ENCODE data around the gene C14orf132.

Gene C14orf132

DNA sequence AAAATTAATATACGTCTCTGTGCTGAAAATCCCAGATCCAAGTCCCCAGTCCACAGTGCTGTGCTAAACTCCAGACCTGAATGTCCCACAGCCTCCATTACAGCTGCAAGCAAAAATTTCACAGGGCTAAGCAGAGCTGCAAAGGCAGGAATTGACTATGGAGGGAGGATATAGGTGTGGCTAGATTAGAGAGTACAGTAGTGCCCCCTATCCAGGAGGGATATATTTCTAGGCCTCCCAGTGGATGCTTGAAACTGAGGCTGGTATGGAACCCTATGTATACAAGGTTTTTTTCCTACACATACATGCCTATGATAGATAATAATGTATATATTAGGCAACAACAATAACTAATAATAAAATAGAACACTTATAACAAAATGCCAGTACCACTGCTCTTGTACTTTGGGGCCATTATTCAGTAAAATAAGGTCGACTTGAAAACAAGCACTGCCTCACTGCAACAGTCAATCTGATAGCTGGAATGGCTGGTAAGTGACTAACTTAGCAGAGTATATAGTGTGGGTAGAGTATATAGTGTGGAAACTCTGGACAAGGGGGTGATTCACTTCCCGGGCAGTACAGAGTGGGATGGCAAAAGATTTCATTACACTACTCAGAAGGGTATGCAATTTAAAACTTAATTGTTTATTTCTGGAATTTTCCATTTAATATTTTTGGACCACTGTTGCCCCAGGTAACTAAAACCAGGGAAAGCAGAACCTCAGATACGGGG lies 82.7 kb downstream of the C14orf132 start:
- H3K4me1 Mint-ChIP-seq: peaks cover 6% of the 10 kb centered on the region
- H3K9me3 Mint-ChIP-seq: no peaks in the 10 kb centered on the region
- H3K27me3 Mint-ChIP-seq: peaks cover 7% of the 10 kb centered on the region

DNA sequence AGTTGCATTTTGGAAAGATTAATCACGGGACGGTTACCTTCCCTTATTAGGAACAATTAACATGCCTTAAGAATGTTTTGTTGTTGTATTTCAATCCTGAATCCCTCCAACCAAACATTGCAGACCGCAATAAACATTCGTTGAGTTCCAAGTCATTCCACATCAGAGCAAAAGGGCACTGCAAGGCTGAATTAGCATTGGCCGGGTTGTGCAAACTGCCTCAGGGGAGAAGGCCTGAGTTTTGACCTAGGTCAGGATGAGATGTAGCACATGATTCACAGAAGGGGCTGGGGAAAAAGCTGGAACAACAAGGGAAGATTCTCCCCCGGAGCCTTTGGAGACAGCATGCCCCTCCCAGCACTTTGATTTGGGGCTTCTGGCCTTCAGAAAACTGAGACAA lies 83.3 kb downstream of the C14orf132 start:
- Mint-ChIP-seq H3K4me1 (peaks cover 8% of the 10 kb centered on the region), H3K9me3 (no peaks in the 10 kb centered on the region), H3K4me3 (no peak overlapping the region), H3K36me3 (no peaks in the 10 kb centered on the region), H3K27ac (no peak overlapping the region), H3K27me3 (peaks cover 9% of the 10 kb centered on the region)
- no peak for ATAC-seq

More for the DNA sequence above, 82.7 kb downstream of the C14orf132 start:
- H3K4me3 Mint-ChIP-seq: no peak overlapping the region
- no peak for ATAC-seq
- H3K27ac Mint-ChIP-seq: no peak overlapping the region
- H3K36me3 Mint-ChIP-seq: no peaks in the 10 kb centered on the region

DNA sequence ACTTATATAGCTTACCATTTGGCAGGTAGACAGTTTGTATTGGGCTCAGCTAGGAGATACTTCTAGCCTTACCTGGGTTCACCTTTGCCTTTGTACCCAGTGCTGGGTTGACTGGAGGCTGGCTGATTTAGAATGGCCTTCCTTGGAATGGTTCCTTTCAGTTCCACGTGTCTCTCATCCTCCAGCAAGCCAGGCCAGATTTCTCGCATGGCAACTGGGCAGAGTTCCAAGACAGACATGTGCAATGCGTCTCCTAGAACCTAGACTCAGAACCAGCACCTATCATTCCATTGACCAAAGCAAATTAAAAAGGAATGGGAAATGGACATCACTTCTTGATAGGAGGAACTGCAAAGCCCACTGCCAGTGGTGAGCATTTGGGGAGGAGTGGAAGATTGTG lies 86.4 kb downstream of the C14orf132 start:
- H3K4me1 Mint-ChIP-seq: peaks cover 8% of the 10 kb centered on the region
- no peaks in the 10 kb centered on the region for H3K9me3 Mint-ChIP-seq
- H3K27ac Mint-ChIP-seq: no peak overlapping the region
- no peaks in the 10 kb centered on the region for H3K36me3 Mint-ChIP-seq
- no peak for ATAC-seq
- H3K4me3 Mint-ChIP-seq: no peak overlapping the region
- H3K27me3 Mint-ChIP-seq: peaks cover 18% of the 10 kb centered on the region

DNA sequence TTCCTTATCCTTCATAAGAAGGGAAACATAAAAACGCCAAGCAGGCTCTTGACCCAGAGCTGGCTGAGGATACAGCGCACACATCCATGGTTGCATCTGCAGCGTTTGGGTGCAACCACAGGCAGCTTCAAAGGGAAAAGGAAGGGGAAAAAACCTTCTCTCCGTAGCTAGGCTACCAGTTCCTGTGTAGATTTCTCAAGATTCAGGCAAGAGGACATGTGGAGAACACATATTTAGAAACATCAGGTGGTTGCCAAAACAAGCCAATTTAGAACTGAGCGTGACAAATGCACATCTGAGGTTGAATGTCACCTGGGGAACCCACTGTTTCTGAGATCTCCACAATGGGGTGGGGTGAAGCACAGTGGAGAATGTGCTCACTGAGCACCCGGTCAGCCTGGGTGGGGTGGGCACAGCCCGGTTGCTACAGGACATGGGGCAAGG lies 87.2 kb downstream of the C14orf132 start:
- no peaks in the 10 kb centered on the region for H3K9me3 Mint-ChIP-seq
- ATAC-seq: no peak
- H3K36me3 Mint-ChIP-seq: no peaks in the 10 kb centered on the region
- no peak overlapping the region for H3K27ac Mint-ChIP-seq
- peaks cover 8% of the 10 kb centered on the region for H3K4me1 Mint-ChIP-seq
- H3K4me3 Mint-ChIP-seq: no peak overlapping the region
- H3K27me3 Mint-ChIP-seq: peaks cover 20% of the 10 kb centered on the region

DNA sequence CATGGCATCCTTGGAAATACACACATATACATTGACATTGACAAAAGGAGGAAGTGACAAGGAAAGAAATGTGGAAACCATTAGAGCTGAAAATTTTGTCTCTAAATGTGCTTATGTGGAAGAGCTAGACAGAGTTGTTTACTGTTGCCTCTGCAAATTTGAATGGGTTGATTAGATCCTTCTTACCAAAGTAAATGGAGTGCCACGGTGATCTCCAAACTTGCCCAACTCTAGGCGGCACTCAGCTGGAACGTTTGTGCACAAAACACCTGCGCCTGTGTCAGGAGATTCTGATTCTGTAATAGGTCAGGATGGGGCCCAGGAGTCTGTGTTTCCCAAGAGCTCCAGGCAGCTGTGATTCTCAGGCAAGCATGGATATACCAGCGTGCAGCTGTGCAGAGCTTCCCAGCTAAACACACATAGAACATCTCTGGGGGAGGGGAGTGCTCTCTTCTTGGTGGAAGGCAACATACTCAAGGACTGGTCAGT lies 87.7 kb downstream of the C14orf132 start:
- H3K36me3 Mint-ChIP-seq: no peaks in the 10 kb centered on the region
- H3K4me1 Mint-ChIP-seq: peaks cover 8% of the 10 kb centered on the region
- H3K9me3 Mint-ChIP-seq: no peaks in the 10 kb centered on the region
- H3K4me3 Mint-ChIP-seq: no peak overlapping the region
- H3K27ac Mint-ChIP-seq: no peak overlapping the region
- ATAC-seq: no peak
- H3K27me3 Mint-ChIP-seq: peaks cover 20% of the 10 kb centered on the region

DNA sequence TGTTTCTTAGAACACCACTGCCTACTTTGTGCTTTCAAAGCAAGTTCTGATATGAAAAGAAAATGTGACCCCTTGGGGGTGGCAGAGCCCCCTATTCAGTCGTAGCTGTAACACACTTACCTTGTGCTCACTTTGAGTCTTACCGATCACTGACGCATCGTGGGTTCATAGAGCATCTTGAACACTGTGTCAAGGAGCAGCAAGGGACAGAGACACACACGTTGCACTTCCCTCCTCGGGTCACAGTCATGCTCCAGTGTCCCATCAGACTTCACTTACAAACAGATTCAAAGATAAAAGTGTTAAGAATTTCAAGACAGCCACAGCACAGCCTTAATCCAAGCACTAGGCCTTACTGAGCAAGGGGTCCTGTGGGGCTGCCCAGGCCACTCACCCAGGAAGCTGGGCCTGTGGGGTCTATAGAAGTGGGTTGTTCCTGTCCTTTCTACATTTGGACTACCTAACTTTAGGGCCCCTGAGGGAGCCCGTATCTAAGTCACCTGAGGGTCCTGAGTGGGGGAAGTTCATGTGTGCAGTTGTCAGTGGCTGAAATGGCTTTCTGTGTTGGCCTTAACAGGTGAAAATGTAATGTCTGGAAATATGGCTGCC lies 90.1 kb downstream of the C14orf132 start:
- no peak overlapping the region for H3K27ac Mint-ChIP-seq

DNA sequence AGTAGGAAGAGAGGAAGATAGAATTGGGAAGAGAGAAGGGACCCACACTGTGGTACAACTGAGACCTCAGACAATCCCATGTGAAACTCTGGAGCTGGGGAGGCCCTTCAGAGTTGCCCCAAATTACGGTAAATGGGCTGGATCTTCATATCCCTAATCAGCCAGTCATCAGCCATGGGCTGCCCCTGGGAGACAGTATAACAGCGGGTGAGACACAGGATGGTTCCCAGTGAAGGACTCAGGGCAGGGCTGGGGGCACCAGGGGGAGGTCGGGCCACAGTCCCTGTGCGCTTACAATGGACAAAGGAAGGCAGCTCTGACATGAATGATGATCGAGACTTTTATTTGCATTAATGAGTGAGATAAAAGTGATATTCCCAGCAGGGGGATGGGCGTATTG lies 91.2 kb downstream of the C14orf132 start:
- peaks cover 20% of the 10 kb centered on the region for H3K27me3 Mint-ChIP-seq
- no peaks in the 10 kb centered on the region for H3K36me3 Mint-ChIP-seq
- H3K4me1 Mint-ChIP-seq: peaks cover 8% of the 10 kb centered on the region
- H3K4me3 Mint-ChIP-seq: no peak overlapping the region
- H3K9me3 Mint-ChIP-seq: peaks cover 3% of the 10 kb centered on the region
- ATAC-seq: no peak
- no peak overlapping the region for H3K27ac Mint-ChIP-seq

More for the DNA sequence above, 90.1 kb downstream of the C14orf132 start:
- Mint-ChIP-seq H3K4me3 (no peak overlapping the region), H3K9me3 (no peaks in the 10 kb centered on the region), H3K36me3 (no peaks in the 10 kb centered on the region), H3K4me1 (peaks cover 8% of the 10 kb centered on the region), H3K27me3 (peaks cover 20% of the 10 kb centered on the region)
- ATAC-seq: no peak

DNA sequence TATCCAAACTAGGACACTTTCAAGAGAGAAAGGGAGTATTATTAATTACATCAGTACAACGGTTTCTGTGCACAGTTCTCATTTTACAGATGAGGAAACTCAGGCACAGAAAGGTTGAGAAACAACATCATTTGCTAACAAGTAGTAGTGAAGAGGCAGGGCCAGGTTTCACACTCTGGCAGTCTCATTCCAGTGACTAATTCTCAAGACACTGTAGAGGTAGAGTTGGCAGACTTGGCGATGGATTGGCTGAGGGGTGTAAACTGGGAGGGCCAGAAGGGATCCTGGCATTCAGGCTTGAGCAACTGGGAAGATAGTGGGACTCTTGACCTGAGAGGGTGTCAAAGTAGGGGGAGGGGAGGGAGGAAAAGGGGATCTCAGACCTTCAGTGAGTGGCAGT lies 91.7 kb downstream of the C14orf132 start:
- no peak overlapping the region for H3K4me3 Mint-ChIP-seq
- H3K27ac Mint-ChIP-seq: no peak overlapping the region
- peaks cover 8% of the 10 kb centered on the region for H3K4me1 Mint-ChIP-seq
- H3K36me3 Mint-ChIP-seq: no peaks in the 10 kb centered on the region
- H3K27me3 Mint-ChIP-seq: peaks cover 20% of the 10 kb centered on the region
- no peak for ATAC-seq
- H3K9me3 Mint-ChIP-seq: peaks cover 8% of the 10 kb centered on the region

DNA sequence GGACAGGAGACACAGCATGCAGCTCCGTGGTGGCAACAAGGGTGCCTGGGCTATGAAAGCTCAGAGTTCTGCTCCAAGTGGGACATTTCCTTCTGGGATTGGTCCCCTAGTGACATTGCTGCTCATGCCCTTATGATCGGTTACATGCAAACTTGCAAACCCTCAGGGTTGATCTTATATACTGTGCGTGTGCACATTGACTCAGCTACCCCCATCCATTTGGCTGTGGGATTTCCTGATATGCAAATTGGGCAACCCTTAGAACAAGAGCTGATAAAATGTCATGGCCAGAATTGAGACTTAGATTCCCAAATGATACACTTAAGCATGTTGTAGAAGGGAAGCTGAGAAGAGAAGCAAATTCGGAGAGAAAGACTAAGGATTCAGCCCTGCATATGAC lies 92.7 kb downstream of the C14orf132 start:
- ATAC-seq: no peak
- Mint-ChIP-seq H3K36me3 (no peaks in the 10 kb centered on the region), H3K9me3 (peaks cover 8% of the 10 kb centered on the region), H3K27me3 (peaks cover 13% of the 10 kb centered on the region), H3K4me3 (no peak overlapping the region), H3K4me1 (peaks cover 2% of the 10 kb centered on the region), H3K27ac (no peak overlapping the region)

DNA sequence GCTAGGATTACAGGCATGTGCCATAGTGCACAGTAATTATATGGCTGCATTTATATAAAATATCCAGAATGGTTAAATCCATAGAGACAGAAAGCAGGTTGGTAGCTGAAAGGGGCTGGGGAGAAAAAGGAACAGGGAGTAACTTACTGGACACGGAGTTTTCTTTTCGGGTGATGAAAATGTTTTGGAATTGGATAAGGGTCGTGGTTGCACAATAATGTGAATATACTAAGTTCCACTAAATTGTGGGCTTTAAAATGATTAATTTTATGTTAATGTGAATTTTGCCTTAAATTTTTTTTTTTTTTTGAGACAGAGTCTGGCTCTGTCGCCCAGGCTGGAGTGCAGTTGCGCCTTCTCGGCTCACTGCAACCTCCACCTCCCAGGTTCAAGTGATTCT lies 95.3 kb downstream of the C14orf132 start:
- no peaks in the 10 kb centered on the region for H3K4me1 Mint-ChIP-seq
- peaks cover 19% of the 10 kb centered on the region for H3K27me3 Mint-ChIP-seq
- H3K36me3 Mint-ChIP-seq: no peaks in the 10 kb centered on the region
- H3K9me3 Mint-ChIP-seq: peaks cover 15% of the 10 kb centered on the region
- no peak for ATAC-seq
- H3K4me3 Mint-ChIP-seq: no peak overlapping the region
- H3K27ac Mint-ChIP-seq: no peak overlapping the region

DNA sequence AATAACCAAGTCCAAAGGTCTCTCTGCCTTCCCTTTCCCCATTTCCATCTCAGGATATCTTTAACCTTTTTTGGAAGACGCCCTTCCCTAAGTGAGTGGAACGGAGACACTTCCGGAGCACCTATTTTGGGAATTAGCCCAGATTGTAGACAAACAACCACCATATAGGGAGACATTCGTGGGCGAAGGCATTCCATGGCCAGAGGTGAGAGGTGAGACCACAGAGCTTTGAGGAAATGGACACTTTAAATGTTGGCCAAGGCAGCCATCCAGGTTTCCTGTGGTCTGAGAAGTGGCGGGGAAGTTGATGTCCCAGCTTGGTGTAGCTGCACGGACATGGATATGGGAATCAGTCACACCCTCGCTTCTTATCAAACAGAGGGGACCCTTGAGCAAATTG lies 96.1 kb downstream of the C14orf132 start:
- Mint-ChIP-seq H3K4me3 (no peak overlapping the region), H3K27me3 (peaks cover 12% of the 10 kb centered on the region), H3K9me3 (peaks cover 15% of the 10 kb centered on the region), H3K36me3 (no peaks in the 10 kb centered on the region), H3K4me1 (no peaks in the 10 kb centered on the region), H3K27ac (no peak overlapping the region)
- no peak for ATAC-seq

DNA sequence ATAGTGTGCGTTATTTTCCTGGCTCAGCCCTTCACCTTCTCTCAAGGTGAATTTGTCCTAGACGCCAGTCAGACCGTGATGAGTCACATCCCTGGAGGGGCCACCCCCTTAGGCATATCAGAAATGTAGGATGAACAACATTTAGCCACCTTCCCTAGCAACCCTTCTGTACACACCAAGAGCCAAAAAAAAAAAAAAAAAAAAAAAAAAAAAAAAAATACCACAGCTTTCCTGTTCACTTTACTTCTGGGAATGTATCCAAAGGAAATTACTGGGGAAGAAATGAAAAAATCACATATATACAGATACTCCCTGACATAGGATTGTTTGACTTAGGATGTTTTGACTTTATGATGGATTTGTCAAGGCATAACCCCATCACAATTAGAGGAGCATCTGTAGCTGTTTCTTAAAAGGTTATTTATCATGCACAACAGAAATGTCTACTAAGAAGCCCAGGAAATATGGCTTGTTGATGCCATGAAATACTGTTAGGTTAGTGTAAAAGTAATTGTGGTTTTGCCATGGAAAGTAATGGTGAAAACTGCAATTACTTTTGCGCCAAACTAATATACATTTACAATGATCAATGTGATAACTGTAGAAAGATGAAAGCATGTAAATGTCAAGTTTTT lies 97.3 kb downstream of the C14orf132 start:
- Mint-ChIP-seq H3K36me3 (no peaks in the 10 kb centered on the region), H3K4me1 (no peaks in the 10 kb centered on the region), H3K9me3 (peaks cover 15% of the 10 kb centered on the region), H3K4me3 (no peak overlapping the region), H3K27ac (no peak overlapping the region), H3K27me3 (peaks cover 8% of the 10 kb centered on the region)
- ATAC-seq: no peak

DNA sequence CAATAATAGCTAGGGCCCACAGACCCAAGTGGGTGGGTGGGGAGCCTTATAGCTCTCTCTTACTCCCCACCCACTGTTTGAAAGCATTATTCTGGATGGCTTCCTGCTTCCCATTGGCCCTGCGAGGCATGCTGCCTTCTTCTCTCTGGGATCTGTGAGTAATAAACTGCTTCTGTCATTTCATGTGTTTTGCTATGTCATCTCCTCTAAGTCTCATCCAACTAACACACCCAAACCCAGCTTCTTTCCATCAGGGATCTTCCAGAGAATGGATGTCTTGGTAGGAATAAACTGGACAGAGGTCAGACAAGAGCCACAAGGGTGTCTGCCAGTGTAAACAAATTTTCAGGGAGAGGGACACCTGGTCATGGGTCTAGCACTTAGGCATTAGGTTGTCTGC lies 99.1 kb downstream of the C14orf132 start:
- Mint-ChIP-seq H3K4me1 (no peaks in the 10 kb centered on the region), H3K36me3 (no peaks in the 10 kb centered on the region), H3K27me3 (peaks cover 8% of the 10 kb centered on the region), H3K9me3 (peaks cover 18% of the 10 kb centered on the region), H3K27ac (no peak overlapping the region), H3K4me3 (no peak overlapping the region)
- no peak for ATAC-seq

DNA sequence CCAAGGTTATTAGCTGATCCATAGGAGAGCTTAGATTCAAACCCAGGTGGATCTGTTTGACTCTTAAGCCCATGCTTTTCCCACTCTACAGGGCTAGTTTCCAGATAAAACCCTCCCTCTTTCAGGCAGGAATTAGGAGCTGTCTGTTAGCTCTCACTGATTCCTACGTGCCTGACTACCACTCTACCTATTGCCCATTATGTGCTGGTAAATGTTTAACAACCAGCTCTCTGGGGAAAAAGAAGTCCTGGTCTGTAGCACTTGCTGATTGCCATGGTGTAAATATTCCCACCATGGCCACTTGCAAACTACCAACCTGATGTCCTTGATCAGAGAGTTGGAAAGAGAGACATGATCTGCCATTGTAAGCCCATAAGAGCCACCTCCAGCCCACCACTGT lies 100.0 kb downstream of the C14orf132 start:
- H3K27ac Mint-ChIP-seq: no peak overlapping the region
- H3K27me3 Mint-ChIP-seq: peaks cover 8% of the 10 kb centered on the region
- peaks cover 24% of the 10 kb centered on the region for H3K9me3 Mint-ChIP-seq
- H3K4me1 Mint-ChIP-seq: no peaks in the 10 kb centered on the region
- ATAC-seq: no peak
- no peaks in the 10 kb centered on the region for H3K36me3 Mint-ChIP-seq
- no peak overlapping the region for H3K4me3 Mint-ChIP-seq

DNA sequence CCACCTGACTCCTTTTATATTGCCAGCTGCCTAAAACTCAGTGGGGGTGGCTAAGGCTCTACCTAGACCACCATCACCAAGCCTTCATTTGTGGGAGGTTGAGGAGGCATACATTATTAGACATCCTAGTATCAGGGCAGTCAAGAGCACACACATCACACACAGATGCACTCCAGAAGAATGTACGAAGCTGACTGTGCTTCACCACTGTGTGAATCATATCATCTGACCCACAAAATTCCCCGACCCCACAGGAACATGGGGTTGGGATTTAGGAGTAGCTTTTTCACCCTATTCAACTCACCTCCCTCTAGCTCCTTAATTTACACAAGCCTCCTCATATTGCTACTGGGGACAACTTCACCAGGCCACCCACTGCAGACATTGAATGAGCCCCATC lies 100.7 kb downstream of the C14orf132 start:
- no peaks in the 10 kb centered on the region for H3K36me3 Mint-ChIP-seq
- H3K4me3 Mint-ChIP-seq: no peak overlapping the region
- no peak for ATAC-seq
- no peaks in the 10 kb centered on the region for H3K4me1 Mint-ChIP-seq
- peaks cover 8% of the 10 kb centered on the region for H3K27me3 Mint-ChIP-seq
- peaks cover 26% of the 10 kb centered on the region for H3K9me3 Mint-ChIP-seq
- H3K27ac Mint-ChIP-seq: no peak overlapping the region

DNA sequence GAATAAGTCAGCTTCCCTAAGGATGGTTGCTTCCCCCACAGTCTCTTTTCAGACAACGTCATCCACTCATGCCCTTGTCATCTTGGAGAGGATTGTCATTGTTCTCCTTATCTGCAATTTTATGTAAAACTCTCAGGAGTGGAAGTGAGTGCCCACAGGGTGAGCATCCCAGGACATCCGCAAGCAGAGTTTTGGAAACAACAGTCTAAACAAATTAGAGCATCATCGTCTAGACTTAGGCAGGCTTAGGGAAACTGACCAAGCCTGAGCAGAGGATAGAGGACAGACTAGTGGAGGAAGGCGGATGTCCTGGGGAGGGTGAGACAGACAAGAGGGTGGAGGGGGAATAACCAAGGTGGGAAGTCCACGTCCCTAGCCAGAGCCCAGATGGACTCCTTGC lies 101.8 kb downstream of the C14orf132 start:
- no peaks in the 10 kb centered on the region for H3K36me3 Mint-ChIP-seq
- H3K4me1 Mint-ChIP-seq: no peaks in the 10 kb centered on the region
- no peak for ATAC-seq
- H3K27ac Mint-ChIP-seq: no peak overlapping the region
- peaks cover 8% of the 10 kb centered on the region for H3K27me3 Mint-ChIP-seq
- H3K4me3 Mint-ChIP-seq: no peak overlapping the region
- H3K9me3 Mint-ChIP-seq: peaks cover 18% of the 10 kb centered on the region
